K562 (cell line): ENCODE data around the gene ZMYND19. TPM values are rescaled to one million over a fixed set of nuclear protein-coding genes. Genes with fewer than 3 reads are reported as not detected.

Experiments
- ILF3 ChIP-seq: fragments of 450-650 bp; IDR thresholded peaks from 2 replicates; pipeline ENCODE4 v1.6.1; 2018; ENCODE audit warnings: antibody characterized with exemption, mild to moderate bottlenecking, moderate library complexity, borderline replicate concordance
- PRPF4 ChIP-seq: fragments of 200-400 bp; formaldehyde crosslinking; IDR thresholded peaks from one replicate; pipeline ENCODE4 v1.6.1; 2017; ENCODE audit warnings: low read length, low read depth, mild to moderate bottlenecking; ENCODE audit not compliant: insufficient read depth, poor library complexity, severe bottlenecking
- polyA plus RNA-seq, 8 experiments: library from polyadenylated mRNA; depleted of rRNA in 4 of 8; stranded (reverse) in 5 of 8; unstranded in 3 of 8; fragments of >200 nt; fragmentation: Nextera tagmentation in 2 of 8; fragmentation: Illumina TruSeq in 1 of 8; extraction: Ambion mirVana in 2 of 8; extraction: Trizol in 1 of 8; gene quantifications; 2 replicates each; pipeline versions ENCODE4 v1.2.1 to v1.2.3, GENCODE V29; 2011 to 2014; ENCODE audit warnings: inconsistent platforms in 1 of 8, missing spikeins in 1 of 8
- total RNA-seq, 7 experiments: library from RNA; depleted of rRNA in 6 of 7; stranded (reverse); fragments of >200 nt in 6 of 7; fragmentation: Illumina TruSeq in 2 of 7; extraction: Trizol in 2 of 7; gene quantifications; 2 replicates each; pipeline versions ENCODE4 v1.2.1 to v1.2.3, GENCODE V29; 2011 to 2021; ENCODE audit warnings: low replicate concordance in 1 of 7
- TF ChIP-seq, protein P1 (sequence below): sonication (generic); formaldehyde crosslinking; IDR thresholded peaks from 2 replicates; pipeline ENCODE4 v1.8.0; 2023; ENCODE audit warnings: missing genetic modification reagents, mild to moderate bottlenecking, borderline replicate concordance

The ZMYND19 gene
- total and polyA plus RNA-seq, 9 of the 15 experiments (the other 6 are each of a cell fraction or from before 2014, with no cell fraction given), result 1.0 to 86.7 (median 44.0) TPM

DNA sequence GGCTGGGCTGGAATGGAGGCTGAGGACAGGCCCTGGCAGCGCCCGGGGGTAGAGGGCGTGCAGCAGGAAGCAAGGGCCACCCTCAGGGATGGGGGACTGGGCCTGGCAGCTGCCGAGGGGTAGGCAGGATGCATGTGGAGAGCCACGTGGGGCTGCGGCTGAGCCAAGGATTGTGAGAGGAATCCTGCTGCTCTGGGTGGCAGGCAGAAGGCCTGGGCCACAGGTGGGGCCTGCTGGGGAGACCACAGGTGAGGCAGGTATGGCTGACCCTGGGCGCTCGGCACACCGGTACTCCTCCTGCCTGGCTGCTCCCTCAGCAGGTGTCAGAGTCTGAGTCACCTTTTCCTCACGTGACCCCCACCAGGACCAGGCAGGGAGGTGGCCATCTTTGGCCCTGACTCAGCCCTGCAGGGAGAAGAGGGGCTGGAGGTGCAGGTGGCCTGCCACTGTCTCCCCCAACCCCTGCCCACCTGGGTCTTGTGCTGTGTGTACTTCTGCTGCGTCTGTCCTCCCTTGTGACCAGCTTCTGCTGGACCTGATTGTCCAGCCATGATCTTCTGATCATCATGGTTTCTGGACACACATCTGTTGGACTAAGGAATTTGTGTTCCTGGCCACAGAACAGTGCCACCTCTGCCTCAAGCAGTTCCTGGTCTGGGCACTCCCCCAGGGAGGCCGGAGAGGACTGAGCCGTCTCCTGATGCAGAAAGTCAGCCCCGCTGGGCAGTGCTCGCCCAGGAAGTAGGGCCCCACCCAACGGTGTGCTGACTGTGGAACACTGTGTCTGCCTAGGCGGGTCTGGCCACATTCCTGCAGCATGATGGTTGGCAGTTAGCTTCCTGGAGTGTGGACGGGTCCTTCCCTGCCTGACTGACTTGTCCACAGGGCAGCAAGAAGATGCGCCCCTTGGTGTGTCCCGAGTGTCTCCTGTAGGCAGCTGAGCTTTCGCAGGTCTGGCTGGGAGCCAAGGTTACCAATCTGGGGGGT is 21.6 kb upstream of the ZMYND19 start (continued):
- TF ChIP-seq PRPF4, result no peak
- TF ChIP-seq, protein P1, sequence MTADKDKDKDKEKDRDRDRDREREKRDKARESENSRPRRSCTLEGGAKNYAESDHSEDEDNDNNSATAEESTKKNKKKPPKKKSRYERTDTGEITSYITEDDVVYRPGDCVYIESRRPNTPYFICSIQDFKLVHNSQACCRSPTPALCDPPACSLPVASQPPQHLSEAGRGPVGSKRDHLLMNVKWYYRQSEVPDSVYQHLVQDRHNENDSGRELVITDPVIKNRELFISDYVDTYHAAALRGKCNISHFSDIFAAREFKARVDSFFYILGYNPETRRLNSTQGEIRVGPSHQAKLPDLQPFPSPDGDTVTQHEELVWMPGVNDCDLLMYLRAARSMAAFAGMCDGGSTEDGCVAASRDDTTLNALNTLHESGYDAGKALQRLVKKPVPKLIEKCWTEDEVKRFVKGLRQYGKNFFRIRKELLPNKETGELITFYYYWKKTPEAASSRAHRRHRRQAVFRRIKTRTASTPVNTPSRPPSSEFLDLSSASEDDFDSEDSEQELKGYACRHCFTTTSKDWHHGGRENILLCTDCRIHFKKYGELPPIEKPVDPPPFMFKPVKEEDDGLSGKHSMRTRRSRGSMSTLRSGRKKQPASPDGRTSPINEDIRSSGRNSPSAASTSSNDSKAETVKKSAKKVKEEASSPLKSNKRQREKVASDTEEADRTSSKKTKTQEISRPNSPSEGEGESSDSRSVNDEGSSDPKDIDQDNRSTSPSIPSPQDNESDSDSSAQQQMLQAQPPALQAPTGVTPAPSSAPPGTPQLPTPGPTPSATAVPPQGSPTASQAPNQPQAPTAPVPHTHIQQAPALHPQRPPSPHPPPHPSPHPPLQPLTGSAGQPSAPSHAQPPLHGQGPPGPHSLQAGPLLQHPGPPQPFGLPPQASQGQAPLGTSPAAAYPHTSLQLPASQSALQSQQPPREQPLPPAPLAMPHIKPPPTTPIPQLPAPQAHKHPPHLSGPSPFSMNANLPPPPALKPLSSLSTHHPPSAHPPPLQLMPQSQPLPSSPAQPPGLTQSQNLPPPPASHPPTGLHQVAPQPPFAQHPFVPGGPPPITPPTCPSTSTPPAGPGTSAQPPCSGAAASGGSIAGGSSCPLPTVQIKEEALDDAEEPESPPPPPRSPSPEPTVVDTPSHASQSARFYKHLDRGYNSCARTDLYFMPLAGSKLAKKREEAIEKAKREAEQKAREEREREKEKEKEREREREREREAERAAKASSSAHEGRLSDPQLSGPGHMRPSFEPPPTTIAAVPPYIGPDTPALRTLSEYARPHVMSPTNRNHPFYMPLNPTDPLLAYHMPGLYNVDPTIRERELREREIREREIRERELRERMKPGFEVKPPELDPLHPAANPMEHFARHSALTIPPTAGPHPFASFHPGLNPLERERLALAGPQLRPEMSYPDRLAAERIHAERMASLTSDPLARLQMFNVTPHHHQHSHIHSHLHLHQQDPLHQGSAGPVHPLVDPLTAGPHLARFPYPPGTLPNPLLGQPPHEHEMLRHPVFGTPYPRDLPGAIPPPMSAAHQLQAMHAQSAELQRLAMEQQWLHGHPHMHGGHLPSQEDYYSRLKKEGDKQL (CRISPR knock-in tag), result no peak
- no peak for TF ChIP-seq ILF3
